ENCODE measurements around the gene PNP.

DNA sequence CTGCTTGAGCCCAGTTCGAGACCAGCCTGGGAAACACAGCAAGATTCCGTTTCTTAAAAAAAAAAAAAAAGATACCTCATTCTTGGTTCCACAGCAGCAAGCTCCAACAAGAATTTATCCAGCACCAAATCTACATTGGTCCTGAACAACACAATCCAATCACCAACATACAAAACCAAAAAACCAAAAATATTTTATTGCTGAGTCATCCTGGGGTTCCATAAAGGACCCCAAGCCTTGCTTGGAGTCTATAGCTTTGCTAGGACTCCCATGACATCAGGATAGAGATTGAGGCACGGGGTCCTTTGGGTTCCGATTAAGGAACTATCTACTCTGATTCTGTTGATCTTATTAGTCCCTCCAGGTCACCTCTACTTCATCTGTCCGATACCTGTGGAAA is 22.3 kb upstream of the PNP start:
- TF ChIP-seq FOXA2 (IDR thresholded peaks at IDR 0.05) (no peak), EGR1 (IDR thresholded peaks at IDR 0.05; ENCODE audit: low read depth in 2 of 2) (no peak), FOXA1 (IDR thresholded peaks at IDR 0.05) (no peak), RXRA (IDR thresholded peaks at IDR 0.05) (no peak)
- TF ChIP-seq, protein P1, sequence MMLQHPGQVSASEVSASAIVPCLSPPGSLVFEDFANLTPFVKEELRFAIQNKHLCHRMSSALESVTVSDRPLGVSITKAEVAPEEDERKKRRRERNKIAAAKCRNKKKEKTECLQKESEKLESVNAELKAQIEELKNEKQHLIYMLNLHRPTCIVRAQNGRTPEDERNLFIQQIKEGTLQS (IDR thresholded peaks at IDR 0.05): no peak
- TF ChIP-seq, protein P2, sequence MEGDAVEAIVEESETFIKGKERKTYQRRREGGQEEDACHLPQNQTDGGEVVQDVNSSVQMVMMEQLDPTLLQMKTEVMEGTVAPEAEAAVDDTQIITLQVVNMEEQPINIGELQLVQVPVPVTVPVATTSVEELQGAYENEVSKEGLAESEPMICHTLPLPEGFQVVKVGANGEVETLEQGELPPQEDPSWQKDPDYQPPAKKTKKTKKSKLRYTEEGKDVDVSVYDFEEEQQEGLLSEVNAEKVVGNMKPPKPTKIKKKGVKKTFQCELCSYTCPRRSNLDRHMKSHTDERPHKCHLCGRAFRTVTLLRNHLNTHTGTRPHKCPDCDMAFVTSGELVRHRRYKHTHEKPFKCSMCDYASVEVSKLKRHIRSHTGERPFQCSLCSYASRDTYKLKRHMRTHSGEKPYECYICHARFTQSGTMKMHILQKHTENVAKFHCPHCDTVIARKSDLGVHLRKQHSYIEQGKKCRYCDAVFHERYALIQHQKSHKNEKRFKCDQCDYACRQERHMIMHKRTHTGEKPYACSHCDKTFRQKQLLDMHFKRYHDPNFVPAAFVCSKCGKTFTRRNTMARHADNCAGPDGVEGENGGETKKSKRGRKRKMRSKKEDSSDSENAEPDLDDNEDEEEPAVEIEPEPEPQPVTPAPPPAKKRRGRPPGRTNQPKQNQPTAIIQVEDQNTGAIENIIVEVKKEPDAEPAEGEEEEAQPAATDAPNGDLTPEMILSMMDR (IDR thresholded peaks at IDR 0.05; ENCODE audit: low read depth, low read length, missing input control): no peak

Data from liver (tissue), 3 donors.